ENCODE results near the gene NELFE.
A peak's percentile ranks its signal among the peaks of the same experiment; 100 is the strongest.

The NELFE gene

DNA sequence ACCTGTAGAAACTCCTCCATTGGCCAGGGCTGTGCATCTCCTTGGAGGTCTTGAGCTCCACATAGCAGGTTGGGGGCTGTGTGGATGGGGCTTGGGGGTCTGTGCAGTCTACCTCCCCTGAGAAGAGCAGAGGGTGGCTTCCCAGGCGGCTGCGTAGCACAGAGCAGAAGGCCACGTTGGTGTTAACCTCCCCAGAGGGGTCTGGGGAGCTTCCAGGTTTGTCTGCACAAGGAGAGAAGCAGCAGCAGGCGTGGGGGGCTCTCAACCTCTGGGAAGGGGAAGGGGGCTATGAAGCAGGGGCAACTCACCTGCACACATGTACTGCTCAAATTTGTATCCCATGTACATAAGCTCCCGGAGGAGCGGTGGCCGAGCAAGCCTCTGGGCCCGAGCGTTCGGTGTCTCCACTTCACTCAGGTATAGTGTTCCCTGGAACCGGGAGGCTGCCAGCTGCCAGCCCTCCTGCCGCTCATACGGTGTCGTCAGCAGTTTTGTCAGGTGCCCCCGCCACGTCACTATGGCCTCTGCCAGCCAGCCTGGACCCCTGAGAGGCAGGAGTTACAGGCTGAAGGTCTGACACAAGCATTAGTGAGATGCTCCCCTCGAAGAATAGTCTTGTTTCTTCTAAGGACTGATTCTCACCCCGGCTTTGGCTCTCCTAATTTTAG is 12.0 kb upstream of the NELFE start:
- Histone ChIP-seq H3K27ac (ENCODE audit: low read length) (peak overlapping the region; percentile 63; the same call in 1 of the 2 replicates), H3K4me2 (ENCODE audit: low read length) (peak overlapping the region; percentile 95), H3K4me1 (ENCODE audit: low read length) (peaks cover 14% of the 10 kb centered on the region), H3K9me3 (ENCODE audit: insufficient read depth, low read length) (no peaks in the 10 kb centered on the region), H2AFZ (ENCODE audit: low read depth, low read length) (no peak overlapping the region), H3K79me2 (ENCODE audit: low read length) (peaks cover 11% of the 10 kb centered on the region), H3K4me3 (ENCODE audit: low read length) (peak overlapping the region; percentile 80), H3K9ac (ENCODE audit: low read length) (peak overlapping the region; percentile 85), H3K27me3 (ENCODE audit: low read depth, low read length) (no peaks in the 10 kb centered on the region), H4K20me1 (ENCODE audit: insufficient read depth, low read length) (no peaks in the 10 kb centered on the region), H3K36me3 (replicated peaks; ENCODE audit: low read depth, low read length) (no peaks in the 10 kb centered on the region)
- TF ChIP-seq, protein P1, sequence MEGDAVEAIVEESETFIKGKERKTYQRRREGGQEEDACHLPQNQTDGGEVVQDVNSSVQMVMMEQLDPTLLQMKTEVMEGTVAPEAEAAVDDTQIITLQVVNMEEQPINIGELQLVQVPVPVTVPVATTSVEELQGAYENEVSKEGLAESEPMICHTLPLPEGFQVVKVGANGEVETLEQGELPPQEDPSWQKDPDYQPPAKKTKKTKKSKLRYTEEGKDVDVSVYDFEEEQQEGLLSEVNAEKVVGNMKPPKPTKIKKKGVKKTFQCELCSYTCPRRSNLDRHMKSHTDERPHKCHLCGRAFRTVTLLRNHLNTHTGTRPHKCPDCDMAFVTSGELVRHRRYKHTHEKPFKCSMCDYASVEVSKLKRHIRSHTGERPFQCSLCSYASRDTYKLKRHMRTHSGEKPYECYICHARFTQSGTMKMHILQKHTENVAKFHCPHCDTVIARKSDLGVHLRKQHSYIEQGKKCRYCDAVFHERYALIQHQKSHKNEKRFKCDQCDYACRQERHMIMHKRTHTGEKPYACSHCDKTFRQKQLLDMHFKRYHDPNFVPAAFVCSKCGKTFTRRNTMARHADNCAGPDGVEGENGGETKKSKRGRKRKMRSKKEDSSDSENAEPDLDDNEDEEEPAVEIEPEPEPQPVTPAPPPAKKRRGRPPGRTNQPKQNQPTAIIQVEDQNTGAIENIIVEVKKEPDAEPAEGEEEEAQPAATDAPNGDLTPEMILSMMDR (IDR thresholded peaks at IDR 0.05; ENCODE audit: low read depth, low read length) = no peak
- no peak for TF ChIP-seq EZH2phosphoT487 (IDR thresholded peaks at IDR 0.05; ENCODE audit: low read depth)

DNA sequence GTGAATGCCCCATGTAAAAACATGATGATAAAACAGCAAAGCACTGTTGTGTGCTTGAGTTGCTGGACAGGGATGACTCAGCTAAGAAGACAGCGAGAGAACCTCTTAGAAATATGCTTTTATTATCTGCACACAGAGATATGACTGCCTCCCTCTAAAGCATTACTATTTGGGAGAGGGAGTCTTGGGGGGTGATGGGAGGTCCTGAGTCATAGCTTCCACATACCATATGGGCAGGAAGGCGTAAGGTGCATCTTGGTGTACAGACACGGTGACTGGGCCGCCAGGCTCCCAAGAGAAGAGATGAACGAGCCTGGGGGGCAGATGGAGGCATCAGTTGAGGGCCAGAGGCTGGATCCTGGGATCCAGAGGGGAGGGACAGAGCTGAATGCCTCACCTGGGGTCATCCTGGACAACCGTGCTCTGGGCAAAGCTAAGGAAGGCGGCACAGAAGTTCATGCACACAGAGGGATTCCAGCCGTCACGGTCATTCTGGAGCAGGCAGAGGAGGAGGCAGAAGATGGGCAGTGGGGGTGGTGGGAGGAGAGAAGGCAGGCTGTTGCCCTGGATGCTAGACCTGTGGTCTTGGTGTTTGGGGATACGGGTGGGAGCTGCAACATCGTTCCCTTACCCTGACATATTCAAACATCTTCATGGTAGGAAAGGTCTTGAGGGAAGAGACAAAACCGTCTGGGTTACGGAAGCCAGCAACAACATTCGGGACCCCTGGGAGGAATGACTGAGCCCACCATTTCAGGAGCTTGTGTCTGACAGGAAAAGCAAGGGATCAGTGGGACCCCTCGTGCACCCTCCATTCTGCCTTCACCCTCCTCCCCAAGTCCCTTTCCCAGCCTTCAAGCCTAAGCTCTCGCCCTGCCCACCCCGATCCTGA is 11.2 kb upstream of the NELFE start:
- Histone ChIP-seq H3K4me3 (ENCODE audit: low read length) (no peak overlapping the region), H3K36me3 (replicated peaks; ENCODE audit: low read depth, low read length) (no peaks in the 10 kb centered on the region), H3K4me1 (ENCODE audit: low read length) (peaks cover 14% of the 10 kb centered on the region), H3K4me2 (ENCODE audit: low read length) (no peak overlapping the region), H2AFZ (ENCODE audit: low read depth, low read length) (no peak overlapping the region), H3K9ac (ENCODE audit: low read length) (no peak overlapping the region), H3K79me2 (ENCODE audit: low read length) (peaks cover 11% of the 10 kb centered on the region), H4K20me1 (ENCODE audit: insufficient read depth, low read length) (no peaks in the 10 kb centered on the region), H3K27ac (ENCODE audit: low read length) (no peak overlapping the region), H3K9me3 (ENCODE audit: insufficient read depth, low read length) (no peaks in the 10 kb centered on the region), H3K27me3 (ENCODE audit: low read depth, low read length) (no peaks in the 10 kb centered on the region)
- TF ChIP-seq EZH2phosphoT487 (IDR thresholded peaks at IDR 0.05; ENCODE audit: low read depth) = no peak
- TF ChIP-seq, protein P1 (IDR thresholded peaks at IDR 0.05; ENCODE audit: low read depth, low read length) = no peak

DNA sequence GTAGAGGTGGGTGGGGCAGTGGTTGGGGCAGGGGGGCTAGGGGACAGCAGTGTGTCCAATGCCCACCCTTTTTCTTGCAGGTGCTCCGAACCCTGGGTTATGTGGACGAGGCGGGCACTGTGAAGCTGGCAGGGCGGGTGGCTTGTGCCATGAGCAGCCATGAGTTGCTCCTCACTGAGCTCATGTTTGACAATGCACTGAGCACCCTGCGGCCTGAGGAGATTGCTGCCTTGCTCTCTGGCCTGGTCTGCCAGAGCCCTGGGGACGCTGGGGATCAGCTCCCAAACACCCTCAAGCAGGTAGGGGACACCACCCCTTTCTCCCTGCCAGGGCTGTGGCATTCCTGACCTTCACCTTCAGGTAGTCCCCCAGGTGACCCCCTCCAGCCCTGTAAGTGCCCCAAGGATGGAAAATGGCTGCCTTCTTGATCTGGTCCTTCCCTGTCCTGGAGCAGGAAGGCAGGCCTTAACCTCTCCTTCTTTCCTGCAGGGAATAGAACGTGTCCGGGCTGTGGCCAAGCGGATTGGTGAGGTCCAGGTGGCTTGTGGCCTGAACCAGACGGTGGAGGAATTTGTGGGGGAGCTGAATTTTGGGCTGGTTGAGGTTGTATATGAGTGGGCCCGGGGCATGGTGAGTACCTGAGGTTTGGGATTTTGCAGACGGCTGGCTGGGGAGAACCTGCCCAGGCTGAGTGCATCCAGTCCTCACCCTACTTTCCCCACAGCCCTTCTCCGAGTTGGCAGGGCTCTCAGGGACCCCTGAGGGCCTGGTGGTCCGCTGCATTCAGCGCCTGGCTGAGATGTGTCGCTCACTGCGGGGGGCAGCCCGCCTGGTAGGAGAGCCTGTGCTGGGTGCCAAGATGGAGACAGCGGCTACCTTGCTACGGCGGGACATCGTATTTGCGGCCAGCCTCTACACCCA is 10.3 kb upstream of the NELFE start:
- Histone ChIP-seq H4K20me1 (ENCODE audit: insufficient read depth, low read length) (no peaks in the 10 kb centered on the region), H3K9ac (ENCODE audit: low read length) (no peak overlapping the region), H3K4me3 (ENCODE audit: low read length) (no peak overlapping the region), H3K9me3 (ENCODE audit: insufficient read depth, low read length) (no peaks in the 10 kb centered on the region), H3K4me2 (ENCODE audit: low read length) (no peak overlapping the region), H3K27me3 (ENCODE audit: low read depth, low read length) (no peaks in the 10 kb centered on the region), H3K36me3 (replicated peaks; ENCODE audit: low read depth, low read length) (peaks cover 5% of the 10 kb centered on the region), H3K4me1 (ENCODE audit: low read length) (peaks cover 14% of the 10 kb centered on the region), H2AFZ (ENCODE audit: low read depth, low read length) (no peak overlapping the region), H3K79me2 (ENCODE audit: low read length) (peaks cover 11% of the 10 kb centered on the region), H3K27ac (ENCODE audit: low read length) (no peak overlapping the region)
- no peak for TF ChIP-seq EZH2phosphoT487 (IDR thresholded peaks at IDR 0.05; ENCODE audit: low read depth)
- TF ChIP-seq, protein P1 (IDR thresholded peaks at IDR 0.05; ENCODE audit: low read depth, low read length) = no peak
